SK-N-SH treated with all-trans-retinoic acid at 6 μM for 48 hours (cell line): ENCODE measurements around the gene NHEJ1.

ENCODE experiments used
- ATAC-seq: fragments of 200-7000 bp; cut with Tn5 transposase; 3 replicates; pipeline ENCODE4 v1.9.1; 2020; ENCODE audit warnings: mild to moderate bottlenecking, moderate library complexity
- BACH2 ChIP-seq: fragments of 250-450 bp; sonication (Bioruptor Pico); IDR thresholded peaks from 2 replicates; pipeline ENCODE4 v1.9.0; 2021; ENCODE audit warnings: mild to moderate bottlenecking, borderline replicate concordance
- CSDC2 ChIP-seq: fragments of 250-450 bp; sonication (Bioruptor Pico); IDR thresholded peaks from 2 replicates; pipeline ENCODE4 v1.5.0; 2020; ENCODE audit warnings: mild to moderate bottlenecking, moderate library complexity
- GLIS3 ChIP-seq: fragments of 250-450 bp; sonication (Bioruptor Pico); IDR thresholded peaks from 2 replicates; pipeline ENCODE4 v1.5.0; 2020; ENCODE audit warnings: mild to moderate bottlenecking, moderate library complexity
- ISL1 ChIP-seq: fragments of 250-450 bp; sonication (Bioruptor Pico); IDR thresholded peaks from 2 replicates; pipeline ENCODE4 v2.1.2; 2022; ENCODE audit warnings: mild to moderate bottlenecking, moderate library complexity
- OSR1 ChIP-seq: fragments of 250-450 bp; sonication (Bioruptor Pico); IDR thresholded peaks from 2 replicates; pipeline ENCODE4 v1.8.0; 2022; ENCODE audit warnings: moderate library complexity, mild to moderate bottlenecking, inconsistent platforms
- POU6F1 ChIP-seq: fragments of 250-450 bp; sonication (Bioruptor Pico); IDR thresholded peaks from 2 replicates; pipeline ENCODE4 v1.8.0; 2021; ENCODE audit warnings: low read depth, mild to moderate bottlenecking, moderate library complexity, borderline replicate concordance
- PPARA ChIP-seq: fragments of 250-450 bp; sonication (Bioruptor Pico); IDR thresholded peaks from 2 replicates; pipeline ENCODE4 v1.5.0; 2020; ENCODE audit warnings: mild to moderate bottlenecking, borderline replicate concordance
- RARB ChIP-seq: fragments of 250-450 bp; sonication (Bioruptor Pico); IDR thresholded peaks from 2 replicates; pipeline ENCODE4 v1.8.0; 2021; ENCODE audit warnings: mild to moderate bottlenecking, moderate library complexity
- TCF4 ChIP-seq: fragments of 250-450 bp; sonication (Bioruptor Pico); IDR thresholded peaks from 2 replicates; pipeline ENCODE4 v1.8.0; 2021; ENCODE audit warnings: mild to moderate bottlenecking, moderate library complexity, borderline replicate concordance
- TOX ChIP-seq: fragments of 250-450 bp; sonication (Bioruptor Pico); IDR thresholded peaks from 2 replicates; pipeline ENCODE4 v1.8.0; 2021; ENCODE audit warnings: mild to moderate bottlenecking, moderate library complexity, borderline replicate concordance
- TSHZ2 ChIP-seq: fragments of 250-450 bp; sonication (Bioruptor Pico); IDR thresholded peaks from 2 replicates; pipeline ENCODE4 v1.5.0; 2020; ENCODE audit warnings: mild to moderate bottlenecking, moderate library complexity
- ZC3H10 ChIP-seq: fragments of 250-450 bp; sonication (Bioruptor Pico); IDR thresholded peaks from 2 replicates; pipeline ENCODE4 v1.5.1; 2021; ENCODE audit warnings: mild to moderate bottlenecking, moderate library complexity
- ZFP30 ChIP-seq: fragments of 450-650 bp; formaldehyde crosslinking; IDR thresholded peaks from 2 replicates; pipeline ENCODE4 v1.5.0; 2022; ENCODE audit warnings: mild to moderate bottlenecking, moderate library complexity
- ZNF70 ChIP-seq: fragments of 450-650 bp; formaldehyde crosslinking; IDR thresholded peaks from 2 replicates; pipeline ENCODE4 v1.5.0; 2020; ENCODE audit warnings: mild to moderate bottlenecking, moderate library complexity
- ZNF8 ChIP-seq: fragments of 450-650 bp; formaldehyde crosslinking; IDR thresholded peaks from 2 replicates; pipeline ENCODE4 v1.5.0; 2020; ENCODE audit warnings: mild to moderate bottlenecking, moderate library complexity
- TF ChIP-seq, protein P1 (sequence below): fragments of 250-450 bp; sonication (Bioruptor Pico); IDR thresholded peaks from 2 replicates; pipeline ENCODE4 v1.8.0; 2020; ENCODE audit warnings: mild to moderate bottlenecking, moderate library complexity, borderline replicate concordance

NHEJ1 gene

GRCh38 chr2:219072741-219073250, 87.8 kb downstream of the NHEJ1 start:
- no peak for ATAC-seq
- TF ChIP-seq GLIS3 (CRISPR knock-in tag) (no peak), POU6F1 (CRISPR knock-in tag) (no peak), ZC3H10 (CRISPR knock-in tag) (no peak), PPARA (CRISPR knock-in tag) (no peak), ZFP30 (CRISPR knock-in tag) (no peak), ZNF8 (no peak), RARB (no peak), ZNF70 (CRISPR knock-in tag) (no peak), CSDC2 (no peak), OSR1 (CRISPR knock-in tag) (no peak), BACH2 (CRISPR knock-in tag) (no peak), TSHZ2 (no peak), TCF4 (CRISPR knock-in tag) (no peak), TOX (CRISPR knock-in tag) (no peak)
- TF ChIP-seq, protein P1, sequence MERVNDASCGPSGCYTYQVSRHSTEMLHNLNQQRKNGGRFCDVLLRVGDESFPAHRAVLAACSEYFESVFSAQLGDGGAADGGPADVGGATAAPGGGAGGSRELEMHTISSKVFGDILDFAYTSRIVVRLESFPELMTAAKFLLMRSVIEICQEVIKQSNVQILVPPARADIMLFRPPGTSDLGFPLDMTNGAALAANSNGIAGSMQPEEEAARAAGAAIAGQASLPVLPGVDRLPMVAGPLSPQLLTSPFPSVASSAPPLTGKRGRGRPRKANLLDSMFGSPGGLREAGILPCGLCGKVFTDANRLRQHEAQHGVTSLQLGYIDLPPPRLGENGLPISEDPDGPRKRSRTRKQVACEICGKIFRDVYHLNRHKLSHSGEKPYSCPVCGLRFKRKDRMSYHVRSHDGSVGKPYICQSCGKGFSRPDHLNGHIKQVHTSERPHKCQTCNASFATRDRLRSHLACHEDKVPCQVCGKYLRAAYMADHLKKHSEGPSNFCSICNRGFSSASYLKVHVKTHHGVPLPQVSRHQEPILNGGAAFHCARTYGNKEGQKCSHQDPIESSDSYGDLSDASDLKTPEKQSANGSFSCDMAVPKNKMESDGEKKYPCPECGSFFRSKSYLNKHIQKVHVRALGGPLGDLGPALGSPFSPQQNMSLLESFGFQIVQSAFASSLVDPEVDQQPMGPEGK (CRISPR knock-in tag): no peak

DNA sequence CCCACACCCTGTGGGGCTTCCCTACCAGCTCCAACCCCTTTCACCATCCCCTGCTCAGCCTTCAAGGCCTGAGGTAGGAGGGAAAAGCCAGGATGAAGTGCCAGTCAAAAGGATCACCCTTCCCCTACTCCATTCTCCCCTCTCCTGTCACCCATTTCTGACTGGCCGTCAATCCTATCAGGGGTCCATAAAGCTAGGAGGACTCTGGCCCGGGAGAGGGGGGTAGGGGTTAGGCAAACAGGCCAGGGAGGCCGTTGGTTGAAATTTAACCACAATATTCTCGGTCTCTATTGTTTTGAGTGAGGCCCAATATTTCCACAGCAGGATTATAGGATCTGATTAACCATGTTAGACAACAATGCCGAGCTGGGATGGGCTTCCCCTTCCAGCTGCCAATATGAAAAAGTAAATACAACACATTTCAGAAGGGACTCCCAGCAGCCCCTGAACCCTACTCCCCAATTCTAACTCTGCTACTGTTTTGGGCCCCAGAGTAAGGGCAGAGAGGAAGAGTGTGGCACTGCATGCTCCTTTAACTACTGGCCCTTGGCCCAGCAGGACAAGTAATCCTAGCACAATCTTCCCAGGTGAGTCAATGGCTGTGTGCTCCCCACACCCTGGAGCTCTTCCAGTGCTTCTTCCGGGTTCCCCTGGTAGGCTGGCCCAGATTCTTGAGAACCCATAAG, 89.3 kb downstream of the NHEJ1 start:
- no peak for ATAC-seq
- TF ChIP-seq ZFP30 (CRISPR knock-in tag) (no peak), TSHZ2 (no peak), ISL1 (no peak)
- TF ChIP-seq, protein P1 (CRISPR knock-in tag): no peak

- TF ChIP-seq ISL1: no peak
- TF ChIP-seq, protein P1 (CRISPR knock-in tag): no peak
- TF ChIP-seq, all 23 proteins: peak for 0
- ATAC-seq: no peak
Measured at GRCh38 chr2:219065484-219065883, 95.1 kb downstream of the NHEJ1 start.
